OCI-LY3 (cell line): Measurements from ENCODE around the gene CHKA.

Source experiments
- H2AFZ ChIP-seq: fragments of 200-600, 300-600 bp; shearing (Covaris generic); 2 replicates; pipeline ENCODE4 v1.6.0; 2014; ENCODE audit warnings: antibody characterized with exemption, low read depth, low read length
- H3K27ac ChIP-seq: fragments of 200-600, 300-600 bp; sonication (generic); 2 replicates; pipeline ENCODE4 v1.5.1; 2014; ENCODE audit warnings: mild to moderate bottlenecking, low read length, moderate library complexity, mixed read lengths
- H3K27me3 ChIP-seq: fragments of 200-600, 300-600 bp; sonication (generic); 2 replicates; pipeline ENCODE4 v1.6.1; 2014; ENCODE audit warnings: low read depth, low read length, mixed read lengths
- H3K36me3 ChIP-seq: fragments of 200-600, 300-600 bp; sonication (generic); replicated peaks from 2 replicates; pipeline ENCODE3; 2014; ENCODE audit warnings: low read depth, low read length, mixed read lengths
- H3K4me1 ChIP-seq: fragments of 300-600, 200-600 bp; sonication (generic); 2 replicates; pipeline ENCODE4 v1.6.1; 2014; ENCODE audit warnings: low read length, mixed read lengths
- H3K4me2 ChIP-seq: fragments of 200-600, 300-600 bp; sonication (generic); 2 replicates; pipeline ENCODE4 v1.6.1; 2014; ENCODE audit warnings: low read length, mixed read lengths
- H3K4me3 ChIP-seq: fragments of 300-600, 200-600 bp; sonication (generic); 2 replicates; pipeline ENCODE4 v1.5.1; 2014; ENCODE audit warnings: antibody characterized with exemption, mild to moderate bottlenecking, low read length, moderate library complexity
- H3K79me2 ChIP-seq: fragments of 300-600, 200-600 bp; shearing (Covaris generic); 2 replicates; pipeline ENCODE4 v1.6.1; 2014; ENCODE audit warnings: mild to moderate bottlenecking, low read length, mixed read lengths
- H3K9ac ChIP-seq: fragments of 300-600, 200-600 bp; shearing (Covaris generic); 2 replicates; pipeline ENCODE4 v1.6.0; 2014; ENCODE audit warnings: mild to moderate bottlenecking, low read length, moderate library complexity
- H3K9me3 ChIP-seq: fragments of 200-600, 300-600 bp; shearing (Covaris generic); 2 replicates; pipeline ENCODE4 v1.6.1; 2014; ENCODE audit warnings: low read length, mixed read lengths; ENCODE audit not compliant: insufficient read depth
- H4K20me1 ChIP-seq: fragments of 200-600, 300-600 bp; sonication (generic); 2 replicates; pipeline ENCODE4 v1.6.1; 2016; ENCODE audit warnings: low read length, mixed read lengths; ENCODE audit not compliant: insufficient read depth
- CTCF ChIP-seq: fragments of 200-600, 300-600 bp; sonication (generic); IDR thresholded peaks from 2 replicates; pipeline ENCODE4 v1.5.1; 2014; ENCODE audit warnings: antibody characterized with exemption, low read length, low read depth
- EZH2phosphoT487 ChIP-seq: fragments of 200-600 bp; shearing (Covaris generic); IDR thresholded peaks from 2 replicates; pipeline ENCODE4 v1.6.1; 2018; ENCODE audit warnings: antibody characterized with exemption, mixed run types, low read depth

The CHKA gene

GRCh38 chr11:68035266-68035876, 85.8 kb downstream of the CHKA start:
- Histone ChIP-seq H3K27me3 (no peaks in the 10 kb centered on the region), H4K20me1 (no peaks in the 10 kb centered on the region), H3K9me3 (no peaks in the 10 kb centered on the region), H3K4me3 (no peak overlapping the region), H3K27ac (no peak overlapping the region), H3K79me2 (peaks cover 40% of the 10 kb centered on the region), H3K4me1 (peaks cover 22% of the 10 kb centered on the region), H3K36me3 (peaks cover 11% of the 10 kb centered on the region), H2AFZ (no peak overlapping the region), H3K9ac (no peak overlapping the region), H3K4me2 (no peak overlapping the region)
- no peak for TF ChIP-seq EZH2phosphoT487
- no peak for TF ChIP-seq CTCF

- Histone ChIP-seq H3K27ac (no peak overlapping the region), H3K4me1 (peaks cover 23% of the 10 kb centered on the region), H3K27me3 (no peaks in the 10 kb centered on the region), H3K9me3 (no peaks in the 10 kb centered on the region), H4K20me1 (no peaks in the 10 kb centered on the region), H3K4me2 (no peak overlapping the region), H3K36me3 (peaks cover 11% of the 10 kb centered on the region), H3K4me3 (no peak overlapping the region), H2AFZ (no peak overlapping the region), H3K79me2 (peaks cover 27% of the 10 kb centered on the region), H3K9ac (no peak overlapping the region)
- TF ChIP-seq EZH2phosphoT487 (no peak), CTCF (no peak)
Measured at GRCh38 chr11:68033708-68034045, 87.5 kb downstream of the CHKA start.

- Histone ChIP-seq H3K9ac (no peak overlapping the region), H2AFZ (no peak overlapping the region), H3K27ac (no peak overlapping the region), H3K27me3 (no peaks in the 10 kb centered on the region), H3K4me1 (peaks cover 19% of the 10 kb centered on the region), H3K4me2 (no peak overlapping the region), H3K36me3 (peaks cover 11% of the 10 kb centered on the region), H3K4me3 (no peak overlapping the region), H3K79me2 (peaks cover 27% of the 10 kb centered on the region), H3K9me3 (no peaks in the 10 kb centered on the region), H4K20me1 (no peaks in the 10 kb centered on the region)
- TF ChIP-seq EZH2phosphoT487: no peak
- TF ChIP-seq CTCF: no peak
Measured at GRCh38 chr11:68032997-68033707, 88.0 kb downstream of the CHKA start.

GRCh38 chr11:68032003-68032402, 89.2 kb downstream of the CHKA start:
- H2AFZ ChIP-seq: no peak overlapping the region
- H3K9me3 ChIP-seq: no peaks in the 10 kb centered on the region
- peaks cover 16% of the 10 kb centered on the region for H3K4me1 ChIP-seq
- 0 out of 2 replicates have a peak overlapping the region, but pooled peaks have one; percentile 95 for H3K9ac ChIP-seq
- H3K27ac ChIP-seq: no peak overlapping the region
- TF ChIP-seq CTCF (no peak), EZH2phosphoT487 (no peak)
- H3K27me3 ChIP-seq: no peaks in the 10 kb centered on the region
- peak overlapping the region; percentile 92; the same call in 1 of the 2 replicates for H3K4me3 ChIP-seq
- peaks cover 11% of the 10 kb centered on the region for H3K36me3 ChIP-seq
- H4K20me1 ChIP-seq: no peaks in the 10 kb centered on the region
- peaks cover 27% of the 10 kb centered on the region for H3K79me2 ChIP-seq
- peak overlapping the region; percentile 87 for H3K4me2 ChIP-seq
